Esophagus (tissue), 2 donors: Measurements from ENCODE around the gene RNF32. TPM values are rescaled to one million over a fixed set of nuclear protein-coding genes. Genes with fewer than 3 reads are reported as not detected.

Source experiments
- H3K27ac ChIP-seq, 2 donors: one replicate each; pipeline ENCODE4 v1.5.1; 2013; ENCODE audit warnings: low read depth in 2 of 2, mild to moderate bottlenecking in 2 of 2, inconsistent platforms in 1 of 2, low read length in 1 of 2, moderate library complexity in 1 of 2
- H3K27me3 ChIP-seq, 2 donors: one replicate each; pipeline ENCODE4 v1.6.1; 2013; ENCODE audit warnings: low read length in 2 of 2, control low read depth in 1 of 2, mild to moderate bottlenecking in 1 of 2; ENCODE audit not compliant: insufficient read depth in 2 of 2, control insufficient read depth in 1 of 2
- H3K36me3 ChIP-seq, 2 donors: one replicate each; pipeline ENCODE4 v1.6.1; 2013; ENCODE audit warnings: low read length in 1 of 2; ENCODE audit not compliant: control insufficient read depth in 2 of 2, insufficient read depth in 2 of 2
- H3K4me1 ChIP-seq, 2 donors: one replicate each; pipeline ENCODE4 v1.6.1; 2013; ENCODE audit warnings: low read length in 1 of 2; ENCODE audit not compliant: control insufficient read depth in 2 of 2, insufficient read depth in 2 of 2
- H3K4me3 ChIP-seq, 2 donors: one replicate each; pipeline ENCODE4 v1.5.1; 2013; ENCODE audit warnings: low read length in 2 of 2, mild to moderate bottlenecking in 2 of 2, low read depth in 1 of 2, moderate library complexity in 1 of 2
- H3K9me3 ChIP-seq, 2 donors: one replicate each; pipeline ENCODE4 v1.6.1; 2013; ENCODE audit warnings: mild to moderate bottlenecking in 2 of 2, low read depth in 1 of 2, low read length in 1 of 2, moderate library complexity in 1 of 2; ENCODE audit not compliant: control insufficient read depth in 2 of 2, insufficient read depth in 1 of 2
- whole genome bisulfite sequencing, 2 donors: extraction: QIAGEN DNeasy Blood & Tissue Kit; methylation state at CpG; one replicate each; pipeline ENCODE4 v1.1.7; 2013; 5-methylcytosine and 5-hydroxymethylcytosine counted together
- polyA plus RNA-seq, 2 donors: library from polyadenylated mRNA; stranded (reverse); fragments of 200-250 nt; gene quantifications; one replicate each; pipeline ENCODE4 v1.2.3, GENCODE V29; 2013
- donor health status: healthy with polysubstance abuse.
- donor health status: Bipolar disorder and iron deficiency.

The RNF32 gene
- polyA plus RNA-seq, 2 donors: 0.38 to 0.43 TPM

DNA sequence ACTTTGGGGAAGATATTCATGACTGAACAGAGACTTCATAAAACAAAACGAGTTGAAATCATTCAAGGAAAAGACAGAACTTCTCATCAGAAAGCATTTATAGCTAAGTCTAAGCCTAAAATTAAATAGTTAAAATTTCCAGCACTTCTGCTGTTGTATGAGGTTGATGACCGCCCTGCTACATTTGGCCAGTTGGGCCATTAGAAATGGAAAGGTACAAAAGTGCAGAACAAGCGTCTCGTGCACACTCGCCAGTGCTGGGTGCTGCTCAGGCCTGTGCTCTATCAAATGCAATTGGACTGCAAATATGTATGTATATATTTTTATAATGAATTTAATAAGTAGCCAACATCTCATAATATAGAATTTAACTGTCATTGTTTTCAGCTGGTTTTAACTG, 34.4 kb upstream of the RNF32 start:
- no peaks in the 10 kb centered on the region for H3K36me3 ChIP-seq
- WGBS, 2 donors: 78 to 80% methylated on average over 5 of the region's 5 CpGs
- H3K27me3 ChIP-seq: no peaks in the 10 kb centered on the region
- H3K4me3 ChIP-seq: no peak overlapping the region
- H3K9me3 ChIP-seq: no peaks in the 10 kb centered on the region
- H3K27ac ChIP-seq: no peak overlapping the region
- no peaks in the 10 kb centered on the region for H3K4me1 ChIP-seq

DNA sequence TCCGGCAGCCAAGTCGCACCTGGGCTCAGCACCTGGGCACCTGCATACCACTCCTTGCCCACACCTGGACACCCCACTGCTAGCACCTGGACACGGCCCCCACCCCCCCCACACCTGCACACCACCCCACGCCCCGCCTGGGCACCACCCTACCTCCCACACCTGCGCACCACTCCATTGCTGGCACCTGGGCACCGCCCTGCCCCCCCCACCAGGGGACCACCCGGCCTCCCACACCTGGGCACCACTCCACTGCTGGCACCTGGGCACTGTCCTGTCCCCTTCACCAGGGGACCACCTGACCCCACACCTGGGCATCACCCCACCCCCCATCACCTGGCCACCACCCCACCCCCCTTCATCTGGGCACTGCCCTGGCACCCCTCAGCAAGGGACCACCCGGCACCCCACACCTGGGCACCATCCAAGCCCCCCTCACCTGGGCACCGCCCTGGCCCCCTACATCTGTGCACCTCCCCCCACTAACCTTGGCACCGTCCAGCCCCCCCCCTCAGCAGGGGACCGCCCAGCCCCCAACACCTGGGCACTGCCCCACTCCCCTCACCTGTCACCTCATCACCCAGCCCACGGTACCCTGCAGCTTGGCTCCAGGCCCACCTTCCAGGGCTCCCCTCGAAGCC, 33.8 kb upstream of the RNF32 start:
- Histone ChIP-seq H3K4me1 (no peaks in the 10 kb centered on the region), H3K27ac (no peak overlapping the region), H3K4me3 (peak overlapping the region in 1 of 2 donors; percentile 30), H3K27me3 (no peaks in the 10 kb centered on the region), H3K36me3 (no peaks in the 10 kb centered on the region), H3K9me3 (no peaks in the 10 kb centered on the region)
- 77 to 78% methylated on average over 14 of the region's 14 CpGs for WGBS, 2 donors

DNA sequence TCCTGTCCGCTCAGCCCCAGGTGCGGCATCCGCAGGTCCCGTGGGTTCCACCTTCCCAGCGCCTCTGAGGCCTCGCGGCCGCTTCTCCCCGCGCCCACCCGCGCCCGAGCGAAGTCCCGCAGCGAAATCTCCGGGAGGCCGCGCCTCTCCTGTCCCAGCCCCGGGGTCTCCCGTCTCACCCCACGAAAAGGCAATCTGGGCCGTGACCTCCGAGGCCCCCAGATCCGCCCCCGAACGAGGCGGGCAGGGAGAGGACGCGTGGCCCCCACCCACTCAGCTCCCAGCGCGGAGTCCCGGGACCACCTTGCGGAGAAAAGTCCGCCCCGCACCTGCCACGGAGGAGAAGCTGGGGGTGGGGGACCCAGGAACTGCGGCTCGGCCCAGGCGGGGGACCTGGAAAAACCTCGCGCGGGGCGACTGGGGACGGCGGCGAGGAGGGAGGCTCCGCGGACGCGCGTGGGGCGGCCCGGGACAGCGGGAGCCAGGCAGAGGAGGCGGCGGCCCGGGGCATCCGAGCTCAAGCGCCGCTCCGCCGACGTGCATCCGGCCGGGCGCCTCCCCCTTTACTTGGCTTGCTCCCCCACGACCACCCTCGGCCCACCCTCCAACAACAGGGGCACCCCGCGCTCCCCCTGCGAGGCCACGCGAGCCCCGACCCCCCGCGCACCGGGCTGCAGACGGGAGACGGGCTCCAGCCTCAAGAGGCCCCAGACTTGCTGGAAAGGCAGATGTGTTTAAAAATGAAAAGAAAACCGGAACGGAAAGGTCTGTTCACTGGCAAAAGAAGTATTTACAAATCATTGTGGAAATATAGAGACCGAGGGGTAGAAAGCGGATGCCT, 33.0 kb upstream of the RNF32 start:
- H3K27ac ChIP-seq: no peak overlapping the region
- 29 to 51% methylated on average over 84 of the region's 84 CpGs for WGBS, 2 donors
- H3K9me3 ChIP-seq: no peaks in the 10 kb centered on the region
- peak overlapping the region in 1 of 2 donors; percentile 30 for H3K4me3 ChIP-seq
- H3K36me3 ChIP-seq: no peaks in the 10 kb centered on the region
- H3K4me1 ChIP-seq: no peaks in the 10 kb centered on the region
- H3K27me3 ChIP-seq: peaks cover 0 to 3% of the 10 kb centered on the region in 2 donors

DNA sequence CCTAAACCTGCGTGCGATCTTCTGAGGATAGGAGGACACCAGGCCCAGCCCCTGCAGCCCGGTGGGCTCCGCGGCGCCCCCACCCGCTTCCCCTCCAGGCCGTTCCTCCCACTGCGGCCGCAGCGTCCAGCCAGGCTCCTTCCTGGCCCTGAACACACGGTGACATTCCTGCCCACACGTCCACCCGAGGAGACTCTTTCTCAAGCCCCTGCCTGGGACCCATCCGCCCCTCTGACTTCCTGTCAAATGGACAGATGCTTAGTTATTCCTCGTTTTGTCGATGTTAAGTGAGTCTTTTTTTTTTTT, 32.4 kb upstream of the RNF32 start:
- H3K4me1 ChIP-seq: no peaks in the 10 kb centered on the region
- peak overlapping the region in 1 of 2 donors; percentile 30 for H3K4me3 ChIP-seq
- H3K27ac ChIP-seq: no peak overlapping the region
- H3K27me3 ChIP-seq: peaks cover 0 to 3% of the 10 kb centered on the region in 2 donors
- no peaks in the 10 kb centered on the region for H3K36me3 ChIP-seq
- 30 to 60% methylated on average over 17 of the region's 17 CpGs for WGBS, 2 donors
- H3K9me3 ChIP-seq: no peaks in the 10 kb centered on the region

DNA sequence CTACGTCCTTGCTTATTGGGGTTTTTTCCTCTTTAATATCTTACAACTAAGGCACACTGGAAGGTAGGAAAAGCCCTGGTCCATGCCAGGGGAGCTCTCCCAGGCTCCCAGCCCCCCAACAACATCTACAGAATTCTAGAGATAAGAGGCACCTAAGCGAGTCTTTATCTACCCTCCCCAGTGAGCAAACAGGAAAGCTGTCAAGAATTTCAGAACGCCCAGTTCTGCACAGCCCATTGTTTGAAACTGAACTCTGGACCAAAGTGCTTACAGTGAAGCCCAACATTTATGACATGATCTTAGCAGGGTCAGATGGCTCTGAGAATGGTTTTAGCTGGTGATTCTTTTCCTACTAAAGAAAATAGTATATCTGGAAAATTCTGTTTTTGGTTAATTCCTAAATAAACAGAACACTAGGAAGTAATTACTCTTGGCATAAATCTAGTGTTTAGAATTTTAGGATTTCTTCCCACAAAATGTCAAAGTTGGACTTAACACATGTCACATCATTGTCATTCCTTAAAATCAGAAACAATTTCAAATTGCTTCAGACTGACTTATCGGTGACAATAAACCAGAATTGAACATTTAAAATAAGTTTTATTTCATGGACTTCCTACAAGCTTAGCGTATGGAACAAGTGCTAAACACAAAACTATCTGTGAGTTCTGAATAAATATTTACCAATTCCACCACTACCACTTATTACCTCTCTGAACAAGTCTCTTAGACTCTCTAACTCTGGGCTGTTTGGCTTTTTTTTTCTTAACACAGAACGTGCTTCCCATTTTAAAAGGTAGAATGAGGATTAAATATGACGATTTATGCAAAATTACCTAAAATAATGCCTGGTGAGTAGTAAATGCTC, 31.3 kb upstream of the RNF32 start:
- Histone ChIP-seq H3K36me3 (no peaks in the 10 kb centered on the region), H3K4me3 (no peak overlapping the region), H3K27ac (no peak overlapping the region), H3K4me1 (no peaks in the 10 kb centered on the region), H3K27me3 (peaks cover 0 to 3% of the 10 kb centered on the region in 2 donors), H3K9me3 (no peaks in the 10 kb centered on the region)
- 61 to 62% methylated on average over 7 of the region's 7 CpGs for WGBS, 2 donors

DNA sequence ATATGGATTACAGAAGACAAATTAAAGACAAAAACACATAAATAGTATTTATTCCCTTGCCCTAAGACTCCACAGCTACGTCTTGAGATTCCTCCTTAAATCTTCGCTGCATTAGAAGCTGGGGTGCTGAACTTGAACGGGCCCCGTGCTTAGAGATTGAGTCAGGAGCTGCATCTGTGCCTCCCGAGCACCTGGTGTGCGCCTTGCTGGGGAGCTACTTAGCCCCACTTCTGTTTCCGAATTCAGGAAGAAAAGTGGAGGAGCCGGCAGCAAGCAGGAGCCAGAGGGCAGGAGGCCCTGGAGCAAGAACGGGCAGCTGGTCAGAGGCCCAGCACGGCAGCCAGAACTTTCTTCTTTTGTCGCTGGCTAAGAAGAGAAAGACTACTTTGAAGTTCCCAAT, 30.4 kb upstream of the RNF32 start:
- 56 to 70% methylated on average over 11 of the region's 11 CpGs for WGBS, 2 donors
- Histone ChIP-seq H3K36me3 (no peaks in the 10 kb centered on the region), H3K4me1 (no peaks in the 10 kb centered on the region), H3K4me3 (no peak overlapping the region), H3K9me3 (no peaks in the 10 kb centered on the region), H3K27me3 (peaks cover 0 to 3% of the 10 kb centered on the region in 2 donors), H3K27ac (no peak overlapping the region)

DNA sequence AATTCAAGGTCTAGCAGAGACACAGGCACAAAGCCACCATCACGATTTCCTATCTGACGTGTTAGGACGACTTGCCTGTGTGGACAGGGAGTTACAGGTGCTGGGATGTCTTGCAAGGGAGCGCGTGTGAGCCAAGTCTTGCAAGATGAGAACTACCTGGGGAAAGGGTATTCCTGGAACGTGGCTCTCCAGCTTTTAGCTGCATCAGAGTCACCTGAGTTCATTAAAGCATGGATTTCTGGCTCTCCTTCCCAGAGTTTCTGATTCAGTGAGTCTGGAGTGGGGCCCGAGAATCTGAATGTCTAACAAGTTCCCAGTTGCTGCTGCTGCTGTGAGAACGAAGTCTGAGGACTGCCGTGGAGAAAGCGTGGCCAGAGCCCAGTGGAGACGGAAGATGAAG, 30.0 kb upstream of the RNF32 start:
- H3K27ac ChIP-seq: no peak overlapping the region
- peaks cover 0 to 3% of the 10 kb centered on the region in 2 donors for H3K27me3 ChIP-seq
- WGBS, 2 donors: 54 to 66% methylated on average over 11 of the region's 11 CpGs
- H3K36me3 ChIP-seq: no peaks in the 10 kb centered on the region
- H3K4me3 ChIP-seq: no peak overlapping the region
- no peaks in the 10 kb centered on the region for H3K4me1 ChIP-seq
- H3K9me3 ChIP-seq: no peaks in the 10 kb centered on the region

DNA sequence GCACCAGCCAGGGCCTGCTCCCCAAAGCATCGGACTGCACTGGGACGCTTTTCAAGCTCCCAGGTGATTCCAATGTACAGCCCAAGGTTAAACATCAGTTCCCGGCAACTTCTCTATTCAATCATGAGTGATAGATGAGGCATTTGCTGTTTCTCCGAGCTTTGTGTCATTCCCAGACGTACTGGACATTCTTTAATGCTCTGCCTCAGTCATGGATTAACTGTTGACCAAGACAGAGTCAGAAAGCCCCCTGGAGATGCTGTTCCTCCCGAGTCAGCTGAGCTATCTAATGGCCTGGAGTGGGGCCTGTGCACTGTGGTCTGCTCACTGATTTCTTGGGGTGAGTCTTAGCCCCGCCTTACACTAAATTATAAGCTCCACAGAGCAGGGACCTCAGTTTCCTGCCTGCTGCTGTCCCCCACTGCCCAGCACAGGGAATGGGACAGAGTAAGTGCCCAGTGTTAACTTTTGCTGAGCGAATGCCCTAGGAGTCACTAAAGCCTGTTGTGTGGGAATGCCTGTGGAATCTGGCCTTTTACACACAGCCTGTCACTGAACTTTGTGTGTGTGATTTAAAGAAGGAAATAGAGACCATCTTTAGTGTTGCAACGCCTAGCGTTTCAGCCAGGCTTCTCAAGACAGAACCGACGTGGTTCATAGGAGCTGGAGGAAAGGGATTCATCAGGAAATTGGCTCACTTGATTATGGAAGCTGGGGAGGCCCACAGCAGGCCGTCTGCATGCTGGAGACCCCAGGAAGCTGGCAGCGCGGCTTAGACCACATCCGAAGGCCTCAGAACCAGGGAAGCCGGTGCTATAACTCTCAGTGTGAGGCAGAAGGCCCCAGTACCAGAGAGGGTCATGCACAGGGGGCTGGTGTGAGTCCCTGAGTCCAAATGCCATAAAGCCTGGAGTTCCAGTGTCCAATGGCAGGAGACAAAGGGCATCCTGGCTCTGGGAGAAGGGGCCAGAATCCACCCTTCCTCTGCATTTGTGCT, 29.3 kb upstream of the RNF32 start:
- Histone ChIP-seq H3K36me3 (no peaks in the 10 kb centered on the region), H3K27me3 (peaks cover 0 to 3% of the 10 kb centered on the region in 2 donors), H3K4me1 (peaks cover 2% of the 10 kb centered on the region in 2 donors), H3K4me3 (no peak overlapping the region), H3K9me3 (no peaks in the 10 kb centered on the region), H3K27ac (no peak overlapping the region)
- WGBS, 2 donors: 76 to 80% methylated on average over 17 of the region's 17 CpGs

DNA sequence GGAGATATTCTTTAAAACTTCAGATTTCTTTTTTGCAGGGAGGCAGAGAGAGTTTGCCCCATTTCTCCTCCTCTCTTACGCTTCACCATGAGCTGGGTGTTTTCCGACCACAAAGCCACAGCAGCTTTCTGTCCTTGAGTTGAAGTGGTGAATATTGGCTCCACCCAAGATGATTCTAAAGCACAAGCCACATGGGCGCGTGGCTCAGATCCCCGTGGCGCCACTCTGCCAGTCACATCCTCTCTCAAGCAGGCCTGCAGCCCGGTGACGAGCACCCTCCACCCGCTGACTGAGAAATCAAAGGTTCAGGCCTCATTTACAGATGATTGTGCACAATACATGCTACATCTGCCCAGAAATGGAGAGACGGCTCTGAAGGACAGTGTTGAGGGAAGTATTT, 27.6 kb upstream of the RNF32 start:
- Histone ChIP-seq H3K4me3 (no peak overlapping the region), H3K27me3 (peaks cover 0 to 3% of the 10 kb centered on the region in 2 donors), H3K27ac (no peak overlapping the region), H3K4me1 (peaks cover 2 to 7% of the 10 kb centered on the region in 2 donors), H3K9me3 (no peaks in the 10 kb centered on the region), H3K36me3 (no peaks in the 10 kb centered on the region)
- WGBS, 2 donors: 81 to 85% methylated on average over 10 of the region's 10 CpGs
